Caco-2 (cell line): ENCODE results near the gene CASP7. TPM values are rescaled to one million over a fixed set of nuclear protein-coding genes. Genes with fewer than 3 reads are reported as not detected.

Experiments
- BruUV-seq: library from RNA; stranded (reverse); fragments of 400-500 nt; replicated peaks from 2 replicates; lab custom pipeline; 2021; lab: Mats Ljungman, UMichigan
- CTCF ChIA-PET: fragments of 300-600 bp; sonication (Branson Sonifier 250); formaldehyde crosslinking; loops from one replicate; lab custom pipeline; 2022; ENCODE audit warnings: antibody characterized with exemption; lab: Charles Lee
- POLR2A ChIA-PET: fragments of 300-600 bp; sonication (Branson Sonifier 250); formaldehyde crosslinking; loops from one replicate; lab custom pipeline; 2022; ENCODE audit warnings: antibody characterized with exemption; lab: Charles Lee
- DNase-seq, 2 experiments: peaks; one replicate each; pipeline versions ENCODE4 v3.0.0 to v3.0.0-alpha.2; 2020 to 2022
- H3K27me3 ChIP-seq: replicated peaks from 2 replicates; pipeline ENCODE4 v1.6.0; 2011; ENCODE audit warnings: low read length; ENCODE audit not compliant: control insufficient read depth, insufficient read depth
- H3K36me3 ChIP-seq: 2 replicates; pipeline ENCODE4 v1.5.1; 2011; ENCODE audit warnings: low read length; ENCODE audit not compliant: control insufficient read depth, insufficient read depth
- H3K4me1 ChIP-seq: fragments of 250-450 bp; sonication (Bioruptor Pico); 2 replicates; pipeline ENCODE4 v1.5.1; 2020; ENCODE audit warnings: mild to moderate bottlenecking
- H3K4me3 ChIP-seq: 2 replicates; pipeline ENCODE4 v1.5.1; 2011; ENCODE audit warnings: low read depth, mild to moderate bottlenecking, control low read depth, low read length
- H3K9me3 ChIP-seq: fragments of 250-450 bp; sonication (Bioruptor Pico); 2 replicates; pipeline ENCODE4 v1.5.1; 2020; ENCODE audit warnings: mild to moderate bottlenecking, moderate library complexity
- H3K27ac Mint-ChIP-seq: one replicate; pipeline ENCODE4 v1.8.0; 2022; ENCODE audit warnings: mixed read lengths; ENCODE audit not compliant: unreplicated experiment
- H3K27me3 Mint-ChIP-seq: one replicate; pipeline ENCODE4 v1.8.0; 2022; ENCODE audit warnings: mixed read lengths; ENCODE audit not compliant: insufficient read depth, unreplicated experiment
- H3K36me3 Mint-ChIP-seq: one replicate; pipeline ENCODE4 v1.8.0; 2022; ENCODE audit warnings: mild to moderate bottlenecking, mixed read lengths; ENCODE audit not compliant: insufficient read depth, unreplicated experiment
- H3K4me1 Mint-ChIP-seq: one replicate; pipeline ENCODE4 v1.8.0; 2022; ENCODE audit warnings: low read depth, mixed read lengths; ENCODE audit not compliant: unreplicated experiment
- H3K4me3 Mint-ChIP-seq: one replicate; pipeline ENCODE4 v1.8.0; 2022; ENCODE audit warnings: mild to moderate bottlenecking, moderate library complexity, mixed read lengths; ENCODE audit not compliant: unreplicated experiment
- H3K9me3 Mint-ChIP-seq: one replicate; pipeline ENCODE4 v1.8.0; 2022; ENCODE audit warnings: mixed read lengths; ENCODE audit not compliant: unreplicated experiment
- CTCF ChIP-seq, 2 experiments: fragments of 200-600 bp in 1 of 2; IDR thresholded peaks; 1 replicate in 1 of 2; 2 replicates in 1 of 2; pipeline versions ENCODE4 v1.5.1 to v1.8.0; 2011 to 2022; ENCODE audit warnings: antibody characterized with exemption in 1 of 2, control low read depth in 1 of 2, inconsistent platforms in 1 of 2, low read depth in 1 of 2, low read length in 1 of 2, mild to moderate bottlenecking in 1 of 2, moderate library complexity in 1 of 2; ENCODE audit not compliant: insufficient read depth in 1 of 2, severe bottlenecking in 1 of 2, unreplicated experiment in 1 of 2
- intact Hi-C: fragments of 100-400 bp; cut with micrococcal nuclease; formaldehyde crosslinking; loops from one replicate; pipeline ENCODE4 v1.10.0; 2022; ENCODE audit not compliant: unreplicated experiment
- total RNA-seq: library from RNA; stranded (reverse); gene quantifications from 2 replicates; pipeline ENCODE4 v1.2.3, GENCODE V29; 2022

The CASP7 gene
- total RNA-seq, 1 experiment from 2014 or later, result 23.9 TPM

DNA sequence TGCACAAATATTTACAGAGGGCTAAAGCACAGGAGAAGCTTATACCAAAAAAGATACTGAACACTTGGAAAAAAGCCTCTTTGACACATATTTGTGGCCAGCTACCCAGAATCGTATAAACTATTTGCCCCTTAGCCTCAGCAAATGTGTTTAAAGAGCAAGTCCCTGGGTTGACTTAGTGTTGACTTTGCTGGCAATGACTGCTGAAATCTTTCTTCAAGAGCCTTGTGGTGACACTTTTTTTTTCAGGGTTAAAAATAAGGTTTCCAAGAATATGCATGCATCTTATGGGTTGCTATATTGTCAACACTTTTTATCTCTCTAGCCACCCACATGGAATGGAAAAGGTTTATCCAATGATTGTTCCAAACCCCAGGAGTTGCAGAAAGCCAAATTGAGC is 56.9 kb downstream of the CASP7 start:
- intact Hi-C loops, result loop anchor here (1.0 to 5.0 kb wide), 4 partner anchors 44 to 367 kb away; partner anchors contain the start of genes DCLRE1A and NHLRC2
- no peaks in the 10 kb centered on the region for H3K36me3 Mint-ChIP-seq
- no peak overlapping the region for H3K4me3 ChIP-seq
- H3K9me3 Mint-ChIP-seq, result no peaks in the 10 kb centered on the region
- no peaks in the 10 kb centered on the region for H3K4me1 Mint-ChIP-seq
- no peak overlapping the region for H3K4me3 Mint-ChIP-seq
- H3K36me3 ChIP-seq, result no peaks in the 10 kb centered on the region
- TF ChIP-seq CTCF (IDR thresholded peaks at IDR 0.05; ENCODE audit: insufficient read depth in 1 of 2, low read depth in 1 of 2, low read length in 1 of 2, severe bottlenecking in 1 of 2, unreplicated experiment in 1 of 2), result no peak
- peaks cover 9% of the 10 kb centered on the region for H3K4me1 ChIP-seq
- H3K27ac Mint-ChIP-seq, result no peak overlapping the region
- CTCF ChIA-PET, result interaction anchor here (1.0 to 1.1 kb wide), 2 partner anchors 44 kb away, joined by 3 to 5 read pairs; no protein-coding TSS in a partner anchor
- POLR2A ChIA-PET, result no interaction called here
- H3K9me3 ChIP-seq, result no peaks in the 10 kb centered on the region
- no TSS peak for BruUV-seq
- H3K27me3 Mint-ChIP-seq, result no peaks in the 10 kb centered on the region
- DNase-seq, result no peak
- no peaks in the 10 kb centered on the region for H3K27me3 ChIP-seq

- Mint-ChIP-seq H3K27ac (no peak overlapping the region), H3K4me1 (no peaks in the 10 kb centered on the region), H3K4me3 (no peak overlapping the region), H3K36me3 (no peaks in the 10 kb centered on the region), H3K27me3 (no peaks in the 10 kb centered on the region), H3K9me3 (no peaks in the 10 kb centered on the region)
- Histone ChIP-seq H3K9me3 (no peaks in the 10 kb centered on the region), H3K4me3 (no peak overlapping the region), H3K36me3 (no peaks in the 10 kb centered on the region), H3K27me3 (no peaks in the 10 kb centered on the region), H3K4me1 (peaks cover 9% of the 10 kb centered on the region)
- BruUV-seq, result no TSS peak
- POLR2A ChIA-PET, result no interaction called here
- no peak for DNase-seq
- TF ChIP-seq CTCF (IDR thresholded peaks at IDR 0.05; ENCODE audit: insufficient read depth in 1 of 2, low read depth in 1 of 2, low read length in 1 of 2, severe bottlenecking in 1 of 2, unreplicated experiment in 1 of 2), result no peak
- CTCF ChIA-PET, result no interaction called here
- intact Hi-C loops, result loop anchor here (5.0 kb wide), 2 partner anchors 58 to 113 kb away; partner anchors contain the start of genes DCLRE1A and NHLRC2
Observed at GRCh38 chr10:113739031-113739430, 59.3 kb downstream of the CASP7 start.

DNA sequence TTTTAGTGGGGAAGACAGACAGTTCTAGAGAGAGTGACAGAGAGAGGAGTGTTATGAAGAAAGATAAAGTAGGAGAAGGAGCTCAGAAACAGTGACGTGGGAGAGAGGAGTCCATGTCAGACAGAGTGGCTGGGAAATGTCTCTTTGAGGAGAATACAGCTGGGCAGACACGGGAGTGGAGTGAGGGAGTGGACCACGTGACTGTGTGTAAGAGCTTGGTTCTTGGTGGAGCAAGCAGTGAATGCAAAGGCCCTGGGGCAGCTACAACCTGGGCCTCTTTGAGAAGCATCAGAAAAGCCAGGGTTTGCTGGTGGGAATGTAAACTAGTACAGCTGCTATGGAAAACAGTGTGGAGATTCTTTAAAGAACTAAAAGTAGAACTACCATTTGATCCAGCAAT is 59.9 kb downstream of the CASP7 start:
- Mint-ChIP-seq H3K36me3 (no peaks in the 10 kb centered on the region), H3K27me3 (no peaks in the 10 kb centered on the region), H3K4me1 (no peaks in the 10 kb centered on the region), H3K9me3 (no peaks in the 10 kb centered on the region), H3K27ac (no peak overlapping the region), H3K4me3 (no peak overlapping the region)
- Histone ChIP-seq H3K9me3 (no peaks in the 10 kb centered on the region), H3K4me1 (peaks cover 9% of the 10 kb centered on the region), H3K4me3 (no peak overlapping the region), H3K36me3 (no peaks in the 10 kb centered on the region), H3K27me3 (no peaks in the 10 kb centered on the region)
- no TSS peak for BruUV-seq
- DNase-seq, result no peak
- CTCF ChIA-PET, result no interaction called here
- POLR2A ChIA-PET, result no interaction called here
- TF ChIP-seq CTCF (IDR thresholded peaks at IDR 0.05; ENCODE audit: insufficient read depth in 1 of 2, low read depth in 1 of 2, low read length in 1 of 2, severe bottlenecking in 1 of 2, unreplicated experiment in 1 of 2), result no peak
- intact Hi-C loops, result loop anchor here (5.0 kb wide), 2 partner anchors 58 to 113 kb away; partner anchors contain the start of genes DCLRE1A and NHLRC2
